ENCODE measurements around the gene POMC.

DNA sequence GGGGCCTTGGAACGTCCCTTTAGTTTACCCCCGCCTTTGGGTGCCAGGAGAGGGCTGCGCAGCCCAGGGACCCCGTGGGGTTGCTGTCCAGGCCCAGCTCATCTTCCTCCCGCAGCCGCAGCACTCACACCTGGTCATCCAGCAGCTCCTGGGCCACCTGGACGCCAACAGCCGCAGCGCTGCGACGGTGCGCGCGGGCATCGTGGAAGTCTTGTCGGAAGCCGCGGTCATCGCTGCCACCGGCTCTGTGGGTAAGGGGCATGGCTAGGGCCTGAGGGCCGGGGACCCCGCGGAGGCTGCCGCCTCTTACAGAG, 37.2 kb downstream of the POMC start:
- TF ChIP-seq, protein P1, sequence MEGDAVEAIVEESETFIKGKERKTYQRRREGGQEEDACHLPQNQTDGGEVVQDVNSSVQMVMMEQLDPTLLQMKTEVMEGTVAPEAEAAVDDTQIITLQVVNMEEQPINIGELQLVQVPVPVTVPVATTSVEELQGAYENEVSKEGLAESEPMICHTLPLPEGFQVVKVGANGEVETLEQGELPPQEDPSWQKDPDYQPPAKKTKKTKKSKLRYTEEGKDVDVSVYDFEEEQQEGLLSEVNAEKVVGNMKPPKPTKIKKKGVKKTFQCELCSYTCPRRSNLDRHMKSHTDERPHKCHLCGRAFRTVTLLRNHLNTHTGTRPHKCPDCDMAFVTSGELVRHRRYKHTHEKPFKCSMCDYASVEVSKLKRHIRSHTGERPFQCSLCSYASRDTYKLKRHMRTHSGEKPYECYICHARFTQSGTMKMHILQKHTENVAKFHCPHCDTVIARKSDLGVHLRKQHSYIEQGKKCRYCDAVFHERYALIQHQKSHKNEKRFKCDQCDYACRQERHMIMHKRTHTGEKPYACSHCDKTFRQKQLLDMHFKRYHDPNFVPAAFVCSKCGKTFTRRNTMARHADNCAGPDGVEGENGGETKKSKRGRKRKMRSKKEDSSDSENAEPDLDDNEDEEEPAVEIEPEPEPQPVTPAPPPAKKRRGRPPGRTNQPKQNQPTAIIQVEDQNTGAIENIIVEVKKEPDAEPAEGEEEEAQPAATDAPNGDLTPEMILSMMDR (IDR thresholded peaks at IDR 0.05 in 4 of 5, conservative IDR thresholded peaks at IDR 0.05 in 1 of 5) = no peak
- TF ChIP-seq POLR2A (IDR thresholded peaks at IDR 0.05) = no peak

Measured in gastrocnemius medialis (tissue), 4 donors.